Astrocyte (in vitro differentiated cells and primary cell): ENCODE data around the gene MINDY3. TPM values are rescaled to one million over a fixed set of nuclear protein-coding genes. Genes with fewer than 3 reads are reported as not detected.

ENCODE experiments used
- DNase-seq: peaks from one replicate; pipeline ENCODE4 v3.0.0-alpha.2; 2010; ENCODE audit warnings: low read depth
- FAIRE-seq: peaks from 2 replicates; lab custom pipeline; 2011; peaks lifted over from hg19 to GRCh38; lab: Jason Lieb, UNC
- H2AFZ ChIP-seq: 2 replicates; pipeline ENCODE4 v1.6.0; 2012; ENCODE audit warnings: low read depth, low read length, inconsistent platforms
- H3K27ac ChIP-seq: 2 replicates; pipeline ENCODE4 v1.5.1; 2011; ENCODE audit warnings: low read depth, low read length, inconsistent platforms
- H3K27me3 ChIP-seq: 2 replicates; pipeline ENCODE4 v1.6.0; 2011; ENCODE audit warnings: low read length, inconsistent platforms; ENCODE audit not compliant: insufficient read depth
- H3K36me3 ChIP-seq: 2 replicates; pipeline ENCODE4 v1.5.1; 2011; ENCODE audit warnings: low read length, inconsistent platforms; ENCODE audit not compliant: insufficient read depth
- H3K4me1 ChIP-seq: 2 replicates; pipeline ENCODE4 v1.5.1; 2011; ENCODE audit warnings: low read length, inconsistent platforms; ENCODE audit not compliant: insufficient read depth
- H3K4me2 ChIP-seq: 2 replicates; pipeline ENCODE4 v1.6.0; 2012; ENCODE audit warnings: low read length, inconsistent platforms
- H3K4me3 ChIP-seq: 2 replicates; pipeline ENCODE4 v1.5.1; 2011; ENCODE audit warnings: low read depth, mild to moderate bottlenecking, low read length, inconsistent platforms; ENCODE audit not compliant: insufficient read depth
- H3K79me2 ChIP-seq: 2 replicates; pipeline ENCODE4 v1.6.0; 2012; ENCODE audit warnings: mild to moderate bottlenecking, low read length, inconsistent platforms; ENCODE audit not compliant: insufficient read depth
- H3K9ac ChIP-seq: 2 replicates; pipeline ENCODE4 v1.6.0; 2012; ENCODE audit warnings: mild to moderate bottlenecking, low read length, inconsistent platforms
- H3K9me3 ChIP-seq: 2 replicates; pipeline ENCODE4 v1.5.1; 2012; ENCODE audit warnings: low read depth, mild to moderate bottlenecking, low read length, inconsistent platforms; ENCODE audit not compliant: insufficient read depth
- H4K20me1 ChIP-seq: 2 replicates; pipeline ENCODE4 v1.6.0; 2012; ENCODE audit warnings: low read length, inconsistent platforms; ENCODE audit not compliant: insufficient read depth
- H3K27ac Mint-ChIP-seq: one replicate; pipeline ENCODE4 v1.8.0; 2021; ENCODE audit warnings: mild to moderate bottlenecking, mixed read lengths; ENCODE audit not compliant: unreplicated experiment
- H3K27me3 Mint-ChIP-seq: one replicate; pipeline ENCODE4 v1.8.0; 2021; ENCODE audit warnings: low read depth, mixed read lengths; ENCODE audit not compliant: unreplicated experiment
- H3K36me3 Mint-ChIP-seq: one replicate; pipeline ENCODE4 v1.8.0; 2021; ENCODE audit warnings: low read depth, mixed read lengths; ENCODE audit not compliant: unreplicated experiment
- H3K4me1 Mint-ChIP-seq: one replicate; pipeline ENCODE4 v1.8.0; 2021; ENCODE audit warnings: low read depth, mixed read lengths; ENCODE audit not compliant: unreplicated experiment
- H3K4me3 Mint-ChIP-seq: one replicate; pipeline ENCODE4 v1.8.0; 2021; ENCODE audit warnings: mild to moderate bottlenecking, moderate library complexity, mixed read lengths; ENCODE audit not compliant: unreplicated experiment
- H3K9me3 Mint-ChIP-seq: one replicate; pipeline ENCODE4 v1.8.0; 2021; ENCODE audit warnings: mild to moderate bottlenecking, mixed read lengths; ENCODE audit not compliant: unreplicated experiment
- EZH2 ChIP-seq: IDR thresholded peaks from 2 replicates; pipeline ENCODE4 v1.6.1; 2012; ENCODE audit warnings: mild to moderate bottlenecking, low read length, inconsistent platforms; ENCODE audit not compliant: insufficient read depth
- total RNA-seq: library from RNA; stranded (reverse); gene quantifications from 2 replicates; pipeline ENCODE4 v1.2.1, GENCODE V29; 2021
- TF ChIP-seq, protein P1 (sequence below): IDR thresholded peaks from 2 replicates; pipeline ENCODE4 v1.5.1; 2011; ENCODE audit warnings: low read depth, mild to moderate bottlenecking, inconsistent platforms, low read length, moderate library complexity; ENCODE audit not compliant: insufficient read depth

MINDY3 gene
- total RNA-seq, 1 donor from 2014 or later: 28.4 TPM

DNA sequence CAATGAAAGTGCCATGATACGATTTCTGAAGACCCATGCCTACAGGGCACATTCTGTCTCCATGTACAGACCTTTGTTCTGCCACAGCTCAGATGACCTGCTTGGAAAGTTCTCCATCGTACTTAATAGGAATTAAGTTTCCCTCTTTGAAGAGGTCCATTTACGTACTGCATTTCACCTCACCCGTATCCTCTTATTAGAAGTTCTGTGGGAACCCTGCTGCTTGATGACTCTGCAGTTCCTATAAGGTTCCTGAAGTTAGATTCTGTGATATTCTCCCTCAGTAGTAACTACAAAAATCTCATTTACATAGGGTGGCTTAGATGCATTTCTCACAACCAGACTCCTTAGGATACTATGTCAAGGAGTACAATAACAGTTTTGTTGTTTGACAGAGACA lies 50.9 kb downstream of the MINDY3 start:
- no peaks in the 10 kb centered on the region for H3K9me3 ChIP-seq
- no peaks in the 10 kb centered on the region for H3K4me1 ChIP-seq
- no peak overlapping the region for H3K4me2 ChIP-seq
- DNase-seq: no peak
- H3K4me3 ChIP-seq: no peak overlapping the region
- H3K27ac ChIP-seq: no peak overlapping the region
- no peak overlapping the region for H2AFZ ChIP-seq
- H3K9ac ChIP-seq: no peak overlapping the region
- no peaks in the 10 kb centered on the region for H3K79me2 ChIP-seq
- Mint-ChIP-seq H3K27me3 (no peaks in the 10 kb centered on the region), H3K4me1 (no peaks in the 10 kb centered on the region), H3K9me3 (no peaks in the 10 kb centered on the region), H3K36me3 (peaks cover 2% of the 10 kb centered on the region), H3K27ac (no peak overlapping the region), H3K4me3 (no peak overlapping the region)
- TF ChIP-seq, protein P1, sequence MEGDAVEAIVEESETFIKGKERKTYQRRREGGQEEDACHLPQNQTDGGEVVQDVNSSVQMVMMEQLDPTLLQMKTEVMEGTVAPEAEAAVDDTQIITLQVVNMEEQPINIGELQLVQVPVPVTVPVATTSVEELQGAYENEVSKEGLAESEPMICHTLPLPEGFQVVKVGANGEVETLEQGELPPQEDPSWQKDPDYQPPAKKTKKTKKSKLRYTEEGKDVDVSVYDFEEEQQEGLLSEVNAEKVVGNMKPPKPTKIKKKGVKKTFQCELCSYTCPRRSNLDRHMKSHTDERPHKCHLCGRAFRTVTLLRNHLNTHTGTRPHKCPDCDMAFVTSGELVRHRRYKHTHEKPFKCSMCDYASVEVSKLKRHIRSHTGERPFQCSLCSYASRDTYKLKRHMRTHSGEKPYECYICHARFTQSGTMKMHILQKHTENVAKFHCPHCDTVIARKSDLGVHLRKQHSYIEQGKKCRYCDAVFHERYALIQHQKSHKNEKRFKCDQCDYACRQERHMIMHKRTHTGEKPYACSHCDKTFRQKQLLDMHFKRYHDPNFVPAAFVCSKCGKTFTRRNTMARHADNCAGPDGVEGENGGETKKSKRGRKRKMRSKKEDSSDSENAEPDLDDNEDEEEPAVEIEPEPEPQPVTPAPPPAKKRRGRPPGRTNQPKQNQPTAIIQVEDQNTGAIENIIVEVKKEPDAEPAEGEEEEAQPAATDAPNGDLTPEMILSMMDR: no peak
- TF ChIP-seq EZH2: no peak
- no peaks in the 10 kb centered on the region for H3K27me3 ChIP-seq
- H4K20me1 ChIP-seq: peaks cover 6% of the 10 kb centered on the region
- peaks cover 3% of the 10 kb centered on the region for H3K36me3 ChIP-seq
- FAIRE-seq: no peak

GRCh38 chr10:15808204-15808797 lies 52.0 kb downstream of the MINDY3 start:
- no peak overlapping the region for H3K9ac ChIP-seq
- peaks cover 3% of the 10 kb centered on the region for H3K36me3 ChIP-seq
- no peak overlapping the region for H3K27ac ChIP-seq
- no peak overlapping the region for H3K27ac Mint-ChIP-seq
- no peak overlapping the region for H3K4me3 ChIP-seq
- H3K36me3 Mint-ChIP-seq: peaks cover 2% of the 10 kb centered on the region
- H3K4me3 Mint-ChIP-seq: no peak overlapping the region
- H3K4me1 ChIP-seq: no peaks in the 10 kb centered on the region
- H3K79me2 ChIP-seq: no peaks in the 10 kb centered on the region
- DNase-seq: no peak
- no peaks in the 10 kb centered on the region for H3K9me3 Mint-ChIP-seq
- H2AFZ ChIP-seq: no peak overlapping the region
- H3K27me3 ChIP-seq: no peaks in the 10 kb centered on the region
- H3K9me3 ChIP-seq: no peaks in the 10 kb centered on the region
- H3K4me2 ChIP-seq: no peak overlapping the region
- FAIRE-seq: no peak
- peaks cover 6% of the 10 kb centered on the region for H4K20me1 ChIP-seq
- no peak for TF ChIP-seq EZH2
- TF ChIP-seq, protein P1: no peak
- H3K4me1 Mint-ChIP-seq: no peaks in the 10 kb centered on the region
- H3K27me3 Mint-ChIP-seq: no peaks in the 10 kb centered on the region

GRCh38 chr10:15805395-15806058 lies 54.8 kb downstream of the MINDY3 start:
- no peak for DNase-seq

More at GRCh38 chr10:15805395-15806058, 54.8 kb downstream of the MINDY3 start:
- Histone ChIP-seq H3K27me3 (no peaks in the 10 kb centered on the region), H3K4me1 (no peaks in the 10 kb centered on the region), H3K27ac (no peak overlapping the region), H2AFZ (no peak overlapping the region), H3K79me2 (no peaks in the 10 kb centered on the region), H3K4me2 (no peak overlapping the region), H3K4me3 (no peak overlapping the region), H4K20me1 (no peaks in the 10 kb centered on the region), H3K9me3 (no peaks in the 10 kb centered on the region), H3K36me3 (peaks cover 3% of the 10 kb centered on the region), H3K9ac (no peak overlapping the region)
- FAIRE-seq: peak; percentile 64
- Mint-ChIP-seq H3K4me3 (no peak overlapping the region), H3K9me3 (peaks cover 1% of the 10 kb centered on the region), H3K27ac (no peak overlapping the region), H3K36me3 (peaks cover 4% of the 10 kb centered on the region), H3K4me1 (no peaks in the 10 kb centered on the region), H3K27me3 (no peaks in the 10 kb centered on the region)
- TF ChIP-seq, protein P1: no peak
- TF ChIP-seq EZH2: no peak
